Tibial nerve (tissue), 4 donors: ENCODE measurements around the gene CARD10.

Experiments used
- CTCF ChIP-seq, 5 experiments: fragments of 200-600 bp in 3 of 5; fragments of 450-650 bp in 2 of 5; sonication (generic) in 3 of 5; IDR thresholded peaks; one replicate each; pipeline ENCODE4 v1.5.1; 2016 to 2019; ENCODE audit warnings: antibody characterized with exemption in 5 of 5, mild to moderate bottlenecking in 3 of 5, moderate library complexity in 2 of 5
- EP300 ChIP-seq, 2 donors: sonication (generic); formaldehyde crosslinking; IDR thresholded peaks; one replicate each; pipeline ENCODE4 v1.6.1; 2017; ENCODE audit warnings: antibody characterized with exemption in 2 of 2, mild to moderate bottlenecking in 1 of 2
- POLR2A ChIP-seq, 2 donors: fragments of 450-650 bp; IDR thresholded peaks; one replicate each; pipeline ENCODE4 v1.6.1; 2017; ENCODE audit warnings: antibody characterized with exemption in 2 of 2, mild to moderate bottlenecking in 2 of 2, moderate library complexity in 2 of 2

GRCh38 chr22:37544955-37545702, 25.9 kb upstream of the CARD10 start:
- TF ChIP-seq CTCF (IDR thresholded peaks at IDR 0.05) (peak; percentile 56 to 77 (median 68)), POLR2A (IDR thresholded peaks at IDR 0.05) (no peak), EP300 (IDR thresholded peaks at IDR 0.05) (no peak)
